PC-3 (cell line): ENCODE data around the gene CFAP58. TPM values are rescaled to one million over a fixed set of nuclear protein-coding genes. Genes with fewer than 3 reads are reported as not detected.

Source experiments
- ATAC-seq: fragments of 200-7000 bp; cut with Tn5 transposase; 2 replicates; pipeline ENCODE4 v1.9.1; 2020; ENCODE audit warnings: mild to moderate bottlenecking, moderate library complexity
- BruUV-seq: library from RNA; stranded (reverse); fragments of 400-500 nt; replicated peaks from 2 replicates; lab custom pipeline; 2021; lab: Mats Ljungman, UMichigan
- CTCF ChIA-PET: fragments of 300-600 bp; sonication (Branson Sonifier 250); formaldehyde crosslinking; loops from one replicate; lab custom pipeline; 2022; ENCODE audit warnings: antibody characterized with exemption; lab: Charles Lee
- POLR2A ChIA-PET: fragments of 300-600 bp; sonication (Branson Sonifier 250); formaldehyde crosslinking; loops from one replicate; lab custom pipeline; 2022; ENCODE audit warnings: antibody characterized with exemption; ENCODE audit not compliant: unreplicated experiment; lab: Charles Lee
- DNase-seq: peaks from one replicate; pipeline ENCODE4 v3.0.0-alpha.2; 2015
- H2AFZ ChIP-seq: fragments of 300-600 bp; sonication (generic); 2 replicates; pipeline ENCODE4 v1.6.0; 2016; ENCODE audit warnings: antibody characterized with exemption, low read length
- H3F3A ChIP-seq: fragments of 300-600 bp; sonication (generic); one replicate; pipeline ENCODE4 v1.6.0; 2017; ENCODE audit warnings: antibody characterized with exemption, low read length, control low read depth, mild to moderate bottlenecking; ENCODE audit not compliant: unreplicated experiment
- H3K27ac ChIP-seq: fragments of 300-600 bp; sonication (generic); 2 replicates; pipeline ENCODE4 v1.5.1; 2016; ENCODE audit warnings: mild to moderate bottlenecking, low read length
- H3K27me3 ChIP-seq: fragments of 300-600 bp; sonication (generic); 2 replicates; pipeline ENCODE4 v1.6.1; 2016; ENCODE audit warnings: low read length, mixed read lengths
- H3K36me3 ChIP-seq: fragments of 300-600 bp; sonication (generic); 2 replicates; pipeline ENCODE4 v1.6.1; 2016; ENCODE audit warnings: low read depth, mixed run types, low read length, mixed read lengths
- H3K4me1 ChIP-seq: fragments of 300-600 bp; sonication (generic); 2 replicates; pipeline ENCODE4 v1.5.1; 2016; ENCODE audit warnings: low read length; ENCODE audit not compliant: insufficient read depth
- H3K4me2 ChIP-seq: fragments of 300-600 bp; sonication (generic); 2 replicates; pipeline ENCODE4 v1.6.0; 2016; ENCODE audit warnings: low read length
- H3K4me3 ChIP-seq: fragments of 300-600 bp; sonication (generic); 2 replicates; pipeline ENCODE4 v1.5.1; 2016; ENCODE audit warnings: mild to moderate bottlenecking, low read length, mixed read lengths
- H3K79me2 ChIP-seq: fragments of 300-600 bp; sonication (generic); 2 replicates; pipeline ENCODE4 v1.6.1; 2017; ENCODE audit warnings: low read length, mixed read lengths
- H3K9ac ChIP-seq: fragments of 300-600 bp; sonication (generic); 2 replicates; pipeline ENCODE4 v1.6.0; 2016; ENCODE audit warnings: mild to moderate bottlenecking, low read length
- H3K9me2 ChIP-seq: fragments of 300-600 bp; sonication (generic); replicated peaks from 2 replicates; pipeline ENCODE4 v1.6.1; 2016; ENCODE audit warnings: mixed run types, low read length, mixed read lengths
- H3K9me3 ChIP-seq: fragments of 300-600 bp; sonication (generic); 2 replicates; pipeline ENCODE4 v1.6.1; 2016; ENCODE audit warnings: low read length, mixed read lengths
- H4K20me1 ChIP-seq: fragments of 300-600 bp; sonication (generic); 2 replicates; pipeline ENCODE4 v1.6.1; 2016; ENCODE audit warnings: low read length, mixed read lengths
- CTCF ChIP-seq: fragments of 300-600 bp; sonication (generic); conservative IDR thresholded peaks from 2 replicates; pipeline ENCODE4 v1.5.1; 2017; ENCODE audit warnings: antibody characterized with exemption, low read depth, mild to moderate bottlenecking, low read length
- EZH2 ChIP-seq: fragments of 300-600 bp; sonication (generic); IDR thresholded peaks from one replicate; pipeline ENCODE4 v1.6.1; 2017; ENCODE audit warnings: antibody characterized with exemption, mild to moderate bottlenecking, low read length; ENCODE audit not compliant: unreplicated experiment
- EZH2phosphoT487 ChIP-seq: fragments of 300-600 bp; sonication (generic); IDR thresholded peaks from 2 replicates; pipeline ENCODE4 v1.6.1; 2018; ENCODE audit warnings: mild to moderate bottlenecking, antibody characterized with exemption, low read length, borderline replicate concordance
- intact Hi-C: fragments of 100-400 bp; cut with micrococcal nuclease; formaldehyde crosslinking; loops from 2 replicates; pipeline ENCODE4 v1.9.0; 2023
- total RNA-seq: library from RNA; depleted of rRNA; stranded (reverse); fragments of >200 nt; gene quantifications from 2 replicates; pipeline ENCODE4 v1.2.3, GENCODE V29; 2014

The CFAP58 gene
- total RNA-seq, 1 experiment from 2014 or later: 0.26 TPM

DNA sequence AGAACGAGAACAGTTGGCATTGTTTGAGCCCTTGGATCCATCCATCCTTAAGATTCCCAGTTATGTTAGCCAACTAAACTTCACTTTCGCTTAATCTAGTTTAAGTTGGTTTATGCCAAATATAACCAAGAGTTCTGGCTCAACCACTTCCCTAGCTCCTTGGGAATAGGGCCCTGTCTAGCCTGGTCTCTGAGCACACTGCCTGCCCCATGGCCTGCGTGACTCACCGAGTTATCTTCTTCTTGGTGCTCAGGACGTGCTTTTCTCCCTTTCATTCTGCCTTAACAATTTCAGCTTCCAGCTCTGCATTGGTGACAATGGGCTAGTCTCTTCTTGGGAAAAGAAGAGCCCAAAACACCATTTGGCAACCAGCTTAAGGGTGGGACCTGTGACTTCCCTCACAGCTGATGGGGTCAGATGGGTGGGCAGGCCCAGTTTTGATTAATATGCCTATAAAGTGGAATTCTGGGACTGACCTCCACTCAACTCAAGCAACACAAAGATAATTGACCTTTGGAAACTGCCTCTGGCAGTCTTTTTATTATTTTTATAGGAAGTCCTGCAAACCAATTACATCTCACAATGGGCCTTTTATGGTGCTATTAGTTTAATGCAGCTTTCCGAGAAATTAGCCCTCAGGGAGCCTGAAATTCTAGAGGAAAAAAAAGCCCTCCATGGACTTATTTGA, 126.4 kb downstream of the CFAP58 start:
- DNase-seq: no peak
- ATAC-seq: no peak
- Histone ChIP-seq H3K9me3 (no peaks in the 10 kb centered on the region), H3K36me3 (no peaks in the 10 kb centered on the region), H3K9ac (no peak overlapping the region), H3K4me1 (no peaks in the 10 kb centered on the region), H3K27ac (no peak overlapping the region), H3K79me2 (no peaks in the 10 kb centered on the region), H2AFZ (no peak overlapping the region), H4K20me1 (no peaks in the 10 kb centered on the region), H3F3A (no peaks in the 10 kb centered on the region), H3K4me2 (no peak overlapping the region), H3K27me3 (peaks cover 44% of the 10 kb centered on the region), H3K9me2 (no peaks in the 10 kb centered on the region), H3K4me3 (no peak overlapping the region)
- ChIA-PET CTCF (no interaction called here), POLR2A (no interaction called here)
- BruUV-seq: no TSS peak
- TF ChIP-seq CTCF: no peak
- TF ChIP-seq EZH2: no peak
- no peak for TF ChIP-seq EZH2phosphoT487
- intact Hi-C loops: no loop called here

DNA sequence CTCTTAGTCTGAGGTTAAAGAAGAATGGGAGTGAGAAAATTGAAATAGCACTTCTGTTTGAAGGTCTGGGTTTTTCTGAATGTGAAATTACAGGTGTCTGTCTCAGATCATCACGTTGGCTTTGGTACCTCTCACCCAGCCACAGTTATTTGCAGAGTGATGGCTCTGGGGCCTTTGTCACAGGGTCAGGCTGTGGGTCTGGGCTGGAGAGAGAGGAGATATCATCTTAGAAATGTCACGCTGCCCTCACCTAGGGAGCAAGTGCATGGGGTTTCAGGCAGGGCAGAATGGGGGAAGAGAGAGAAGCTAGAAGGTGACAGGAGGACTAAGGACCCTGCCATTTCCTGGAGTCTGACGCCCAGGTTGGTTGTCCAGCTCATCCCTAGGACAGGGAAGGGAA, 127.2 kb downstream of the CFAP58 start:
- TF ChIP-seq EZH2 (no peak), EZH2phosphoT487 (no peak), CTCF (no peak)

DNA sequence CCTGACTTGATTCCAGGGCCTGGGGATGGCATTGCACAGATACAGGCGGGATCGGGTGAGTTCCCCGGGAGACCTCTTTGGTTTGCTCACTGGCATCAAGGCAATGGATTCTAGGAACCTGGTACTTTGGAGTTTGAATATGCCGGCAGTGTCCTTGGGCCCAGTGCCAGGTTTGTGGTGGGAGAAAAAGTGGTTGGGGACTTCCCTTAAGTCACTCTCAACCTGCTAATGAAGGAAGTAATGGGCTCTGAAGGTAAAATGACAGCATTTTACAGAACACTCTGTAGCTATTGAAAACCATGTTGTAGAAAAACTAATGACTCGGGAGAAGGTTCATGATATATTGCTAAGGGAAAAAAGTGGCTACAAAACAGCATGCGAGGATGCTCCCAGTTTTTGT, 129.9 kb downstream of the CFAP58 start:
- Histone ChIP-seq H3K4me3 (no peak overlapping the region), H3F3A (no peaks in the 10 kb centered on the region), H3K4me1 (no peaks in the 10 kb centered on the region), H3K27ac (no peak overlapping the region), H3K9me2 (no peaks in the 10 kb centered on the region), H3K27me3 (peaks cover 18% of the 10 kb centered on the region), H3K36me3 (no peaks in the 10 kb centered on the region), H4K20me1 (no peaks in the 10 kb centered on the region), H3K9ac (no peak overlapping the region), H2AFZ (no peak overlapping the region), H3K79me2 (no peaks in the 10 kb centered on the region), H3K4me2 (no peak overlapping the region), H3K9me3 (no peaks in the 10 kb centered on the region)
- BruUV-seq: no TSS peak
- DNase-seq (no peak), ATAC-seq (no peak)
- POLR2A ChIA-PET: no interaction called here
- CTCF ChIA-PET: no interaction called here
- intact Hi-C loops: no loop called here
- TF ChIP-seq EZH2 (no peak), CTCF (no peak), EZH2phosphoT487 (no peak)

More for the DNA sequence above, 127.2 kb downstream of the CFAP58 start:
- Histone ChIP-seq H3K27me3 (peaks cover 37% of the 10 kb centered on the region), H3K9me2 (no peaks in the 10 kb centered on the region), H3K36me3 (no peaks in the 10 kb centered on the region), H3K9ac (no peak overlapping the region), H3K79me2 (no peaks in the 10 kb centered on the region), H3K4me1 (no peaks in the 10 kb centered on the region), H4K20me1 (no peaks in the 10 kb centered on the region), H2AFZ (no peak overlapping the region), H3K4me2 (no peak overlapping the region), H3K4me3 (no peak overlapping the region), H3K9me3 (no peaks in the 10 kb centered on the region), H3K27ac (no peak overlapping the region), H3F3A (no peaks in the 10 kb centered on the region)
- DNase-seq: no peak
- no peak for ATAC-seq
- no TSS peak for BruUV-seq
- CTCF ChIA-PET: no interaction called here
- POLR2A ChIA-PET: no interaction called here
- intact Hi-C loops: no loop called here
